Prostate gland (tissue), 2 donors: ENCODE data around the gene RGS17. TPM values are rescaled to one million over a fixed set of nuclear protein-coding genes. Genes with fewer than 3 reads are reported as not detected.

Experiments
- DNase-seq: peaks from one replicate; pipeline ENCODE4 v3.0.0-alpha.2; 2019; ENCODE audit warnings: low spot score
- H3K27ac ChIP-seq, 2 donors: fragments of 200-600 bp; sonication (generic); 2 replicates each; pipeline ENCODE4 v1.5.1; 2017 to 2019
- H3K27me3 ChIP-seq: fragments of 200-600 bp; sonication (generic); replicated peaks from 2 replicates; pipeline ENCODE4 v1.5.1; 2019; ENCODE audit not compliant: insufficient read depth
- H3K36me3 ChIP-seq, 2 donors: fragments of 200-600 bp; sonication (generic); 1 replicate in 1 of 2; 2 replicates in 1 of 2; pipeline versions ENCODE4 v1.5.1 to v1.8.1; 2017 to 2019
- H3K4me1 ChIP-seq: fragments of 200-600 bp; sonication (generic); replicated peaks from 2 replicates; pipeline ENCODE4 v1.5.1; 2019
- H3K4me3 ChIP-seq, 2 donors: fragments of 200-600 bp; sonication (generic); 2 replicates each; pipeline ENCODE4 v1.5.1; 2017 to 2019
- H3K9me3 ChIP-seq: fragments of 200-600 bp; sonication (generic); 2 replicates; pipeline ENCODE4 v1.5.1; 2017
- POLR2A ChIP-seq: fragments of 450-650 bp; IDR thresholded peaks from one replicate; pipeline ENCODE4 v1.6.1; 2016; ENCODE audit warnings: antibody characterized with exemption, mild to moderate bottlenecking
- POLR2AphosphoS5 ChIP-seq: sonication (generic); formaldehyde crosslinking; IDR thresholded peaks from one replicate; pipeline ENCODE4 v1.6.1; 2017; ENCODE audit warnings: antibody characterized with exemption
- WGBS: methylation state at CpG from one replicate; pipeline ENCODE4 v1.1.5; 2018; 5-methylcytosine and 5-hydroxymethylcytosine counted together
- intact Hi-C: fragments of 100-400 bp; cut with DNase I; formaldehyde crosslinking; loops from one replicate; pipeline ENCODE4 v1.14.2; 2022
- total RNA-seq, 2 donors: library from RNA; depleted of rRNA; stranded (reverse); fragments of >200 nt; gene quantifications; one replicate each; pipeline ENCODE4 v1.1.0, GENCODE V29; 2016
- TF ChIP-seq, protein P1 (sequence below), 4 experiments: fragments of 200-600 bp in 2 of 4; fragments of 450-650 bp in 2 of 4; sonication (generic) in 2 of 4; IDR thresholded peaks; 1 replicate in 3 of 4; 2 replicates in 1 of 4; pipeline ENCODE4 v1.5.1; 2016 to 2019; ENCODE audit warnings: antibody characterized with exemption in 4 of 4, mild to moderate bottlenecking in 2 of 4, moderate library complexity in 2 of 4

Gene RGS17
- total RNA-seq, 2 donors from 2014 or later, result 1.6 to 3.3 TPM

DNA sequence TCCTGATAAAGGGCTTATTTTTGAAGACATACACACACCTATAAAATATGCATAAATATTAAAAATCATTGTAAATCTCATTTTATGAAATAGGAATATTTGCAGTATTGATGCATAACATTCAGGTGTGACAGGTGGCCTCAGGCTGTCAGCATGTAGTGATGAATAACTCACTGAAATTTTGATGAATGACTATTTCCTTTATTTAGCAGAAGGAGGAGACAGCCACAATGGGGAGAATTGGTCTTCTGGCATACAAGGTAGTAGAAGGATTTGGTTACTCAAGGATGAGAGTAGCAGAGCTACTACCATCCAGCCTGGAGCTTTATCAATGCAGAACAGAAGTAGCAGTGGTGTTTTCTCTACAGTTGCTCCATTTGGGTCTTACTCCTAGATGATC is 47.2 kb downstream of the RGS17 start:
- no peaks in the 10 kb centered on the region for H3K9me3 ChIP-seq
- H3K27ac ChIP-seq, result no peak overlapping the region
- intact Hi-C loops, result no loop called here
- no peaks in the 10 kb centered on the region for H3K27me3 ChIP-seq
- H3K4me3 ChIP-seq, result no peak overlapping the region
- no peak for DNase-seq
- H3K4me1 ChIP-seq, result no peaks in the 10 kb centered on the region
- no peaks in the 10 kb centered on the region for H3K36me3 ChIP-seq
- TF ChIP-seq, protein P1, sequence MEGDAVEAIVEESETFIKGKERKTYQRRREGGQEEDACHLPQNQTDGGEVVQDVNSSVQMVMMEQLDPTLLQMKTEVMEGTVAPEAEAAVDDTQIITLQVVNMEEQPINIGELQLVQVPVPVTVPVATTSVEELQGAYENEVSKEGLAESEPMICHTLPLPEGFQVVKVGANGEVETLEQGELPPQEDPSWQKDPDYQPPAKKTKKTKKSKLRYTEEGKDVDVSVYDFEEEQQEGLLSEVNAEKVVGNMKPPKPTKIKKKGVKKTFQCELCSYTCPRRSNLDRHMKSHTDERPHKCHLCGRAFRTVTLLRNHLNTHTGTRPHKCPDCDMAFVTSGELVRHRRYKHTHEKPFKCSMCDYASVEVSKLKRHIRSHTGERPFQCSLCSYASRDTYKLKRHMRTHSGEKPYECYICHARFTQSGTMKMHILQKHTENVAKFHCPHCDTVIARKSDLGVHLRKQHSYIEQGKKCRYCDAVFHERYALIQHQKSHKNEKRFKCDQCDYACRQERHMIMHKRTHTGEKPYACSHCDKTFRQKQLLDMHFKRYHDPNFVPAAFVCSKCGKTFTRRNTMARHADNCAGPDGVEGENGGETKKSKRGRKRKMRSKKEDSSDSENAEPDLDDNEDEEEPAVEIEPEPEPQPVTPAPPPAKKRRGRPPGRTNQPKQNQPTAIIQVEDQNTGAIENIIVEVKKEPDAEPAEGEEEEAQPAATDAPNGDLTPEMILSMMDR (IDR thresholded peaks at IDR 0.05), result no peak
- TF ChIP-seq POLR2AphosphoS5 (no peak), POLR2A (no peak)

DNA sequence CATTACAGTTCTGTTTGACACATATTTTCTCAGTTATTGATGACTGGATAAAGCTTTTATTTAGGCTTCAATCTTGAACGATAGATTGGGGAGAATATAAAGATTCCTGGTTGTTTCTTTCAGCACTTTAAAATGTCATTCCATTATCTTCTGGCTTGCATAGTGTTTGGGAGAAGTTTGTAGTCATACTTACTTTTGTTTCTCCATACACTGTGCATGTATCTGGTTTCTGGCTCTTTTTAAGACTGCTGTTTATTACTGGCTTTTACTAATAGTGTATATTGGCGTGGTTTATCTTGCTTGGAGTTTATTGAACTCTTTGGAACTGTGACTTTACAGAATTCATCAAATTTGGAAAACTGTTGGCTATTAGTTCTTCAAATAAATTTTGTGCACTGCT is 49.2 kb downstream of the RGS17 start:
- no peak overlapping the region for H3K27ac ChIP-seq
- WGBS, result 85% methylated on average over 2 of the region's 2 CpGs
- no peaks in the 10 kb centered on the region for H3K36me3 ChIP-seq
- TF ChIP-seq POLR2AphosphoS5 (no peak), POLR2A (no peak)
- TF ChIP-seq, protein P1 (IDR thresholded peaks at IDR 0.05), result no peak
- intact Hi-C loops, result no loop called here
- H3K4me1 ChIP-seq, result no peaks in the 10 kb centered on the region
- no peak overlapping the region for H3K4me3 ChIP-seq
- no peaks in the 10 kb centered on the region for H3K9me3 ChIP-seq
- DNase-seq, result no peak
- H3K27me3 ChIP-seq, result no peaks in the 10 kb centered on the region

DNA sequence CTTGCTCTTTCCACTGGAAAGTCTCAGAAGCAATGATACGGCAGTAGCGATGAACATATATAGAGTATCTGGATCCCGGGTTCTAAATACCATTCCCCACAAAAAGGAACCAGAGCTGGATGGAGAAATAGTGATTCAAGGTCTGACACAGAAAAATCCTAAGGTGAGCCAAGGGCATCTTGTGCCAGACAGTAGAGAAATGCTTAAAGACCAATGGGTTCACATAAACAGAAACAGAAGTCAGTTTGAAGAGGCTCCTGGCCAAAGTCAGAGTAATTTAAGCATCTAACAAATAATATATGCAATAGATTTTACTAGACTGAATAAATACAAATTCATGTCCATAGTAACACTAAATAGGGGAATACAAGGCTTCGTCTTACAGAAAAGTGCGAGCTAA is 54.7 kb downstream of the RGS17 start:
- no peak overlapping the region for H3K4me3 ChIP-seq
- WGBS, result 92% methylated on average over 5 of the region's 5 CpGs

DNA sequence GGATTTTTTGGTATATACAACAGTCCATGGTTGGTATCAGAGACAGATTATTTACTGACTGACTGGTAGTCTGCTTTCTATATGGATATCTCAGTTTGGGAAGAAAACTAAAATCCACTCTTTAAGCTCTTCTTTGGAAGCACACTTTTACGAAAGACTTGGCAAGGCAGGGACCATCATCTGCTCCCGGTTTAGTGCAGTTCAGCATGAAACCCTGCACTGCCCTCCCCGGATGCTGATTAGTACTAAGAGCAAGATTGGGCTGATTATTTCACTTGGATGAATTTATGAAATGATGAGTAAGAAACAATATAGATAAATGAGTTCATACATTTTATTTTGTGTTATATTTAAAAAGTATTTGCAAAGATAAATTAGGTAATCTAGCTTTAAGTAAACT is 56.3 kb downstream of the RGS17 start:
- H3K36me3 ChIP-seq, result no peaks in the 10 kb centered on the region
- intact Hi-C loops, result no loop called here
- WGBS, result 54% methylated on average over 3 of the region's 3 CpGs
- H3K27me3 ChIP-seq, result no peaks in the 10 kb centered on the region
- no peak for DNase-seq
- no peak overlapping the region for H3K27ac ChIP-seq
- no peaks in the 10 kb centered on the region for H3K4me1 ChIP-seq
- no peaks in the 10 kb centered on the region for H3K9me3 ChIP-seq
- H3K4me3 ChIP-seq, result no peak overlapping the region
- TF ChIP-seq, protein P1 (IDR thresholded peaks at IDR 0.05), result no peak
- TF ChIP-seq POLR2A (no peak), POLR2AphosphoS5 (no peak)

More for the DNA sequence above, 54.7 kb downstream of the RGS17 start:
- Histone ChIP-seq H3K36me3 (no peaks in the 10 kb centered on the region), H3K27me3 (no peaks in the 10 kb centered on the region), H3K9me3 (no peaks in the 10 kb centered on the region), H3K27ac (no peak overlapping the region), H3K4me1 (no peaks in the 10 kb centered on the region)
- no peak for DNase-seq
- intact Hi-C loops, result no loop called here
- TF ChIP-seq POLR2A, result no peak
- TF ChIP-seq, protein P1 (IDR thresholded peaks at IDR 0.05), result no peak
- no peak for TF ChIP-seq POLR2AphosphoS5

DNA sequence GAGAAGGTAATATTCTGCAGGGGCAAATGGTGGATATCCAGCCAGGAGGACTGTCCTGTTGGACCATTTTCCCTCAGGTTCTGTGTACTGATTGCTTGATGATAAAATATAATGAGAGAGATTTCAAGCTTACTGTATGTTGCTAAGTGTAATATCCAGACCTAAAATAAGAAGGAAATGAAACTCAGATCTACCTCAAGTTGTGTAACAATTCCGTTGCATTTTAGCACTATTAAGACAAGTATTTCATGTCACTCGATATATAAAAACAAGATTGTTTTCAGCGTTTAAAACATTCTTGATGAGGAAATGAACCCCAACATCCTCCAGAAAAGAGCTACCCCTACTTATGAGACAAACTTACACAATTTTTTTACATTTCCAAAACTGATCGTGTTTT is 57.2 kb downstream of the RGS17 start:
- Histone ChIP-seq H3K4me3 (no peak overlapping the region), H3K27ac (no peak overlapping the region), H3K36me3 (no peaks in the 10 kb centered on the region), H3K4me1 (no peaks in the 10 kb centered on the region), H3K27me3 (no peaks in the 10 kb centered on the region), H3K9me3 (no peaks in the 10 kb centered on the region)
- intact Hi-C loops, result no loop called here
- WGBS, result 83% methylated on average over 4 of the region's 4 CpGs
- TF ChIP-seq POLR2AphosphoS5, result no peak
- no peak for TF ChIP-seq POLR2A
- TF ChIP-seq, protein P1 (IDR thresholded peaks at IDR 0.05), result no peak
- DNase-seq, result no peak
